Stimulated activated CD8-positive, alpha-beta memory T cell treated with anti-CD3 and anti-CD28 coated beads, Interleukin-15, amount 100 ng/mL, for 1 hour (primary cell): ENCODE measurements around the gene MBOAT7.

ENCODE experiments used
- DNase-seq: peaks from one replicate; pipeline ENCODE4 v3.0.0-alpha.2; 2020; ENCODE audit warnings: low read depth

Gene MBOAT7

DNA sequence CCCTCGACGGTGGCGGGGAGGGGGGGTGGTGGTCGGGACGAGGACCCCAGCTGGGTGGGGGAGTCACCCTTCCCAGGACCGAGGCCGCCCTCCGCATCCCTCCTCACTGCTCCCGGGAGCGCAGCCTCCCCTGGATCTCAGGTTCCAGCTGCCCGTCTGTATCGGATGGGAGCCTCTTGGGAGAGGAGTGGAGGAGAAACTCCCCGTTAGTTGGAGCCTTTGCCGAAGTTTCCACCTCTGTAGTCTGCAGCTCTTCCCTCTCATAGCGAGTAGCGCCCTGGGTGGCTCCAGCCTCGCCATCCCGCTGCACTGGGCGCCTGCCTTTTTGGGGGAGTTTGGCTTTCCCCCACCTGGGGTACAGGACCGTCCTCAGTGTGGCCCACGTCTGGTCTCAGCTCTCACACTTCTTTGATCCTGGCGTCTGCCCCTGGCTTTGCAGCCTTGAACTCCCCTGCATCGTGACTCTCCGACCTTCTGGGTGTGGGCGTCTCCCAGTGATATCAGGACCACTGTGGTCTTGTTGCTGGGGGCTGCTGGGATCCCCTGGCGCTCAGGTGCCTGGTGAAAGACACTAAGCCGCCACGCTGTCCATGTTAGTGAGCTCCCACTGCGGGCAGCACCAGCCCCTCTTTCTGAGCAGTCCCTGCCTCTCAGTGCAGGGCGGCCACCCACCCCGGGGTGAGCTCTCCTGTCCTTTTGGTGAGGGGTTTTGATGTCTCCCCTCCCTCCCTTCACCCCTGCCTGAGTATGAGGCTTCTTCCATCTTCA is 50.7 kb downstream of the MBOAT7 start:
- no peak for DNase-seq

DNA sequence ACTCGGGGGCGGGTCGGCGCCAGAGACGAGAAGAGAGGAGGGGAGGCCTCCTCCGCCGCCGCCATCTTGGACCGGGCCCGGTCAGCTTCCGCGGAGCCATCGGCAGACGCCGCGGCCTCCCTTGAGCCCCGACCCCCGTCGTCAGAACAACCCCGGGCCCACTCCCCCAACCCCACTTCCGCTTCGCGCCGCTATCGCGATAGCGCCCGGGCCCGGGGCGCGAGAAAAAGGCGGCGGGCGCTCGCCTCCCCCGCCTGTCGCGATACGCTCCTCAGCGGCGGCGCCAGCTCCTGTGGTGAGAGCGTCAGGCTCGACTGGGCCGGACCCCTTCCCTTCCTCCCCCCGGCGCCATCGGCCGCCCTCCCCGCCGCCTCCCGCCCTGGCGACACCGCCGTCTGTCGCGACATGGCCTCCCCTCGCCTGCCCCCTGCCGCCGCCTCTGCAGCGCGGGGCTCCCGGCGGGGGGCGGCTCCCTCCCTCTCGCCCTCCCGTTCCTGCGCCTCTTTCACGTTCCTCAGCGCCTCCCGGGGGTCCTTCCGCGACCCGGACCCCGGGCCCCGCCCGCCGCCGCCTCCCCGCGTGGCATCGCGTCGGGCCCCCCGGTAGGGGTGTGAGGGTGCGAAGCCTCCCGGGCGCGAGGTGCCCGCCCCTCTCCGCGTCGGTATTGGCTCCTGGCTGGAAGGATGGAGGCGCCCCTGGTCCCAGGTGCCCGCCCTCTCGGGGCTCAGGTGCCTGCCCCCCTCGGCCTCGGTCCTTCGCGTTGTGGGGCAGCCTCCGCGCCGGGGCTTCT is 51.5 kb downstream of the MBOAT7 start, which contains the start of gene CNOT3:
TSS of gene CNOT3 (plus strand) at position 64 of the 790 bp plus-strand sequence. CDS start 5,217 bp downstream, outside the sequence.
- DNase-seq: no peak

DNA sequence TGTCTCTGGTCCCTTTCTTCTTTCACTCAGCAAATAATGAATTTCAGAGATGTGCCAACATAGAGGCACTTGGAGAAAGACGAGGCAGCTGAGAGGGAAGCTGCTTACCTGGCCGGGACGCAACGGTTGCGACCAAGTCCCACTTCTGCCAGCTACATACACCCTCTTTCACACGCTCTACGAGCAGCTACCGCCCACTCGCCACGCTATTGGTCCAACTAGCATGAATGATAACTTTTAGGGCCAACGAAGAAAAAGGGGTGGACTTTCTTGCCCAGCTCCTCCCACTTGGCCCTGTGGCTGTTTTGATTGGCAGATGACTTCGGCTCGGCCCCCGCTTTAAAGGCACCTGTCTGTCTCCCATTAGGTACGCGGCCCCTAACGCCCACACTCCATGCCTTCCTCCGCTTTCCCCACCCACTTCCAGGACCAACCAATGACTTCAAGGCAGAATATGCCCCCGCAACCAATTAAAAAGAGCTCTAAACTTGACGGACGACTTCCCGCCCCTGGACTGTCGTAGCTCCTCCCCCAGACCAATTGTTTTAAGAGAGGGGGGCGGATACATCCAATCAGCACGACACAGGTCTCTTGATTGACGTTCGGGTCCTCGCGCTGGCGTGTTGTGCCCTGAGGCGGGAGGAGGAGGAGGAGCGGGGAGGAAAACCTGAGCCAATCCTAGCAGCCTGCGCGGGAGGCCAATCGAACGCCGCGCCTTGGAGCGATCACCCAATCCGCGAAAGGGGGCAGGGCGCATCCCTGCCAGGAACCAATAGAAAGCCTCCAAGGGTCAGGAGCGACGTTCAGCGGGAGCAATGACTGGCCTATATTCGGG is 52.3 kb downstream of the MBOAT7 start:
- peak; percentile 96 for DNase-seq

DNA sequence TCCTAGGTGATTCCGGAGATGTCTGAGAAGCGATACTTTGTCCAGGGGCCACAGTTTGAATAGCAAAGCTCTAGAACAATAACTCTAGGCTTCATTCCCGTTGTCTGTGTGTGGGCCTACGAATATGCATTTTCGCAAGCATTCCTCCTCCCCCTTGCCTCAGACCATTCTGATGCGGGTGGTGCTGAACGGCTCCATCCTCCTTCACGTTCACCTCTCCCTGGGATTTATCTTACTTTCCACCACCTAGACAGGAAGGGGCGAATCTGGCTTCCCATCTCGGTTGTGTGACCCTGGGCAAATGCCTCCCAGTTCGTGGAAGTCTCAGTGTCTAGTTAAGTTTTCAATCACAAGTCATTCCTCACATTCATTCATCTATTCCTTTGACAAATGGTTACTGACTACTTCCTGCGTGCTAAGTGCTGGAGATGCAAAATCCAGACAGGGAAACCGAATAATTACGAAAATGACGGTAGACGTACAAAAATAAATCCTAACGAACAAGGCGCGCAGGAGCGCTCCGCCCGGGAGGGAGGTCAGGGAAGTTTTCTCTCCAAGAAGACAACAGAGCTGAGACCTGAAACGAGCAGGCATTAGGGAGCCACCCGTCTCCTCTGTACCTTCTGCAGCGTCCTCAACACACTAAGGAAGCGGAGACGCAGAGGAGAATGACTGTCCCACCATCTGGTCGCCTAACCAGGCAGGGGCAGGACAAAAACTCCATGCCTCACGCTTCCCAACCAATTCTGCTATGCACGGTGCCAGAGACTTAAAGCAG is 53.1 kb downstream of the MBOAT7 start:
- DNase-seq: no peak

DNA sequence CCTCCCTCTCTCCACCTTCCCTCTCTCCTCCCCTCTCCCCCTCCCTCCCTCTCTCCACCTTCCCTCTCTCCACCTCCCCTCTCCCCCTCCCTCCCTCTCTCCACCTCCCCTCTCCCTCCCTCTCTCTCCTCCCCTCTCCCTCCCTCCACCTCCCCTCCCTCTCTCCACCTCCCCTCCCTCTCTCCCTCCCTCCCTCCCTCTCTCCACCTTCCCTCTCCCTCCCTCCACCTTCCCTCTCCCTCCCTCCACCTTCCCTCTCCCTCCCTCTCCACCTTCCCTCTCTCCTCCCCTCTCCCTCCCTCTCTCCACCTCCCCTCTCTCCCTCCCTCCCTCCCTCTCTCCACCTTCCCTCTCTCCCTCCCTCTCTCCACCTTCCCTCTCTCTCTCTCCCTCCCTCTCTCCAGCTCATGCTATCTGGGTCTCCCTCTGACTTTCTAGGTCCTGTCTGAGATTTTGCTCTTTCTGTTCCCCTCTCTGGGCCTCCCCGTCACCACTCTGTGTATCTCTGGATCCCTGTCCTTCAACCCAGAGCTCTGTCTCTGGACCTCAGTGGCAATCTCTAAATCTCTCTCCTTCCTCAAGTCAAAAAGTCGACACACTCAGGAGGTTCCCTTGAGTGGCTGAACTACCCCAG is 55.3 kb downstream of the MBOAT7 start:
- no peak for DNase-seq

DNA sequence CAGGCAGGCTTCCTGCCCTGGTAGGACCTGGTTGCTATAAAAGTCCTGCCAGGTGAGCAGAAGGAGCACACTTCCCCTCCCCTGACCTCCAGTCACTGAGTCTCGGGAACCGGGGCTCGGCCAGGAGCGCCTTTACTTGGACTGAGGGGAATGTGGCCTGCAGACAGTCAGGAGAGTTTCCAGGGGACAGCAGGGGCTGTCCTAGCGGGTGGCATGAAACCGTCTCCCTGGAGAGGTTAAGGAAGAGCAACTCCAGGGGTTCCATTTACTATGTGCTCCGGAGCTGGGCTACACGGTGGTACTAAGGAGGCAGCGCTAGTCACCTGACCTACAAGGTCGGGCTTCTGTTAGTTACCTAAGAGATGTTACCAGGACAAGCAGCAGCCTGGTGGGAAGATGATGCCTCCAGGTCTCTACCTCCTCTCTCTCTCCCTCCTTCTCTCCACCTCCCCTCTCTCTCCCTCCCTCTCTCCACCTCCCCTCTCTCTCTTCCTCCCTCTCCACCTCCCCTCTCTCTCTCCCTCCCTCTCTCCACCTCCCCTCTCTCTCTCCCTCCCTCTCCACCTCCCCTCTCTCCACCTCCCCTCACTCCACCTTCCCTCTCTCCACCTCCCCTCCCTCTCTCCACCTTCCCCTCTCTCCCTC is 55.9 kb downstream of the MBOAT7 start:
- no peak for DNase-seq

DNA sequence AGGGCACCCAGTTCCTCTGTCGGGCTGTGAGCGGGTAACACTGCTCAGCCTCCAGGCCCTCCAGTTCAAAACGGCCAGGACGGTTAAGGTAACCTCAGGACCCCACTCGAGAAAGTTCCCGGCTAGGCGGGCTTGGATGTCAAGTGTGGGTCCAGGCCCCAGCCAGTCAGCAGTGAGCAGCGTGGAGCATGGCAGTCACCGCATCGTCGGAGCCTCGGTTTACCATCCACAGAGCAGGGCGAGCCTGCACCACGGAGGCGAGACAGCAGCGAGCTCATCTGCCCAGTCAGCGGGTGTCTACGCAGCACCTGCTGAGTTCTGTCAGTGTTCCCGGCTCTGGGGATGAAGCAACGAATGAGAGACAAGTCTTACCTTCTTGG is 59.8 kb downstream of the MBOAT7 start:
- no peak for DNase-seq

DNA sequence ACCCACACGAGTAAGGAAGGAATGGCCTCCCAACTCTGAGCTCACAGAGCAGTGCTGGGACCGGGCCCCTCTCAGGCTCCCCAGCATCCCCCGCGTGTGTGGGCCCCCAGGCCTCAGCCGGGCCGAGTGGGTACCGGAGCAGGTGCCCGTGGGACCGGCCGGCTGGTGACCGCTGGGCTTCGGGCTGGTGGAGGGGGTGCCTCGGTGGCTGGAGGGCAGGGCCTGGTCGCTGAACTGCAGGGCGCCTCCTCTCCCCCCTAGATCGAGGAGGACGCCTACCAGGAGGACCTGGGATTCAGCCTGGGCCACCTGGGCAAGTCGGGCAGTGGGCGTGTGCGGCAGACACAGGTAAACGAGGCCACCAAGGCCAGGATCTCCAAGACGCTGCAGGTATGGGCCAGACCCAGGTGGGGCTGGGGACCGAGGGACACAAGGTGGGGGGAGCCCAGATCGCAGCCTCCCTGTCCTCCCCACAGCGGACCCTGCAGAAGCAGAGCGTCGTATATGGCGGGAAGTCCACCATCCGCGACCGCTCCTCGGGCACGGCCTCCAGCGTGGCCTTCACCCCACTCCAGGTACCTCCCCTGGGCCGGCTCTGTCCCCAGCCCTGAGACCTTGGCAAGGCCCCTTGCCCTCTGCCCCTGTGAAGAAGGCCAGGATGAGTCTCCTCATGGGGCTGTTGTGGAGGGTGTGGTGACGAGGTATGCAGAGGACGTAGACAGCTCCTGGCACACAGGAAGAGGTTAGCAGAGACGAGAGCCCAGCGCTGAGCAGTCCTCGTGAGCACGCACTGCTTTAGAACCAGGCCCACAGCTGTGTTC is 60.4 kb downstream of the MBOAT7 start:
- DNase-seq: no peak

DNA sequence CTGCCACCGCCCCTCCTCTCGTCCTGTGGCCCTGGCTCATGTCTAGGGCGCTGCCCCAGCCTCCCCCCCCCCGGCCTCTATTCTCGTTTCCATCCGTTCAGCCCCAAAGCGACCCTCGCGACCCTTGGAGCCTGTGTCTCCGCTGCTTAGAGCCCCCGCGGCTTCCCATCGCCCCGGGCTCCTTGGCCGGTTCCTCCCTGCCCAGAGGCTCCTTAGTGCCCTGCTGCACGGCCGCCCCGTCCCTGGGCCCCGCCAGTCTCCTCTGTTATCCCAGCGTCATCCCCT is 61.0 kb downstream of the MBOAT7 start:
- no peak for DNase-seq

DNA sequence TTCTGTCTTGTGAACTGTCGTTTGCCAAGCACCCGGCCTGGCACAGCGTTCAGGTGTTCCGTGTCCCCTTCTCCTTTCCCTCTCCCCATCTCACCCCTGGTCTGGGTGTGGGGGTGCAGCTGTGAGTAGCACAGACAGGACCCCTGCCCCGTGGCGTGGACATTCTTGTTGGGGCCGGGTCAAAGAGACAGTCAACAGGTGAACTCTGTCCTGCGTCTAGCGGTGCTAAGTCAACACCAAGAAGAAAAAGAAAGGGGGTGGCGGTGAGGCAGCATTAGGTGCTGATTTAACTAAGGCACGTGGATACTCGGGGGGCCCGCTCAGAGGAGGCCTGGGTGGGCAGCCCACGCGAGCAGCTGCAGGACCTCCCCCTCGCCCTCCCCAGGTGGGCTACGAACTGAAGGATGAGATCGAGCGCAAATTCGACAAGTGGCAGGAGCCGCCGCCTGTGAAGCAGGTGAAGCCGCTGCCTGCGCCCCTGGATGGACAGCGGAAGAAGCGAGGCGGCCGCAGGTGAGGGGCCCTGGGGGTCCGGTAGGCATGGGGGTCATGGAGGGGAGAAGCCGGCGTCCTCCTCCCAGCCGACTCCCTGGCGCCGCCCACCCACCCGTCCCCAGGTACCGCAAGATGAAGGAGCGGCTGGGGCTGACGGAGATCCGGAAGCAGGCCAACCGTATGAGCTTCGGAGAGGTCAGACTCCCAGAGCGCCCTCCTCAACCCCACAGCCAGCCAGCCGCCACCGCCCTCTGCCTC is 61.5 kb downstream of the MBOAT7 start:
- no peak for DNase-seq

DNA sequence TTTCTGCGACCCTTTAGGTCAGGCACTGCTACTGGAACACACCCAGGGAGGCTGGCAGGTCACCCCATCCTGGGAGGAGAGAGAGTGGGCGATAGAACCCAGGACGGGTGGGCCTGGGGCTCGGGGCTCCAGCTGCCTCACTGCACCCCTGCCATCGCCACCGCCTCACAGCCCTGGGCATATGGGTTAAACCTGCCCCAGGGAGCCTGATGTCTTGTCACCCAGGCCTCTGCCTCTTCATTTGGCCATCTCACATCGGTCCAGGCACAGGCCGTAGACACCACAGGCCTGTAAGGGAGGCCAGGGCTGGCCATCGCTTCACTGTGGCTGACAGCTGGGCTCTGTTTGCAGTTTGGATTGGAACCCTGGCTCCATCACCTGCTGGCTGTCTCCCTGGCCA is 63.7 kb downstream of the MBOAT7 start:
- no peak for DNase-seq

DNA sequence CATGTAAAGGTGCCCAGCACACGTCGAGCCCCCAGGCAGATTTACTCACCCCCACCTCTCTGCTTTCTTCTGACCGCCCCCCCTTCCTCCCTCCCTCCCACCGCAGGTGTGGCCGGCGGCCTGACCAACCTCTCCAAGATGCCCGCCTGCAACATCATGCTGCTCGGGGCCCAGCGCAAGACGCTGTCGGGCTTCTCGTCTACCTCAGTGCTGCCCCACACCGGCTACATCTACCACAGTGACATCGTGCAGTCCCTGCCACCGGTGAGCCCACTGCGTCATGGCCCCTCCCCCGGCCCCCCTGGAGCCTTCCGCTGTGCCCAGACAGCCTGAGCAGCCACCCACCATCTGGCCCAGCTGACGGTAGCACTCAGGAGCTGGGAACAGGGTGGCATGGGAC is 65.0 kb downstream of the MBOAT7 start:
- DNase-seq: no peak

DNA sequence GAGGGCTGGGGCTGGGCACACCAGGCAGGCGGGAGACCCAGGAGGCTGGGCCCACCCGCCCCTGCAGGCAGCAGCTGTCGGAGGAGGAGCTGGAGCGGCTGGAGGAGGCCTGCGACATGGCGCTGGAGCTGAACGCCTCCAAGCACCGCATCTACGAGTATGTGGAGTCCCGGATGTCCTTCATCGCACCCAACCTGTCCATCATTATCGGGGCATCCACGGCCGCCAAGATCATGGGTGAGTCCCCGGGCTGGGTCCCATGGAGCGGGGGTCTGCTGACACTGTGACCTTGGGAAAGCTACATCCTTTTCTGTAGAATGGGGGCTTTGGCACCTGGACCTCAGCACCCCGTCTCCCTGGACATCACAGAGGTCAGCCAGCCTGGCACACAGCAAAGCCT is 65.7 kb downstream of the MBOAT7 start:
- no peak for DNase-seq
